KG1 (cell line): ENCODE data around the gene PHF21A.
"Not testable (repeated sequence)": the region's sequence is repeated elsewhere in the genome, so short reads cannot be mapped to it uniquely, and the experiment has no call there.

Source experiments
- DNase-seq: peaks from one replicate; lab custom pipeline; 2025; lab: John Stamatoyannopoulos, UW

PHF21A gene

GRCh38 chr11:46036009-46036408 lies 85.2 kb downstream of the PHF21A start:
- no peak for DNase-seq

GRCh38 chr11:46034041-46034440 lies 87.2 kb downstream of the PHF21A start:
- no peak for DNase-seq

DNA sequence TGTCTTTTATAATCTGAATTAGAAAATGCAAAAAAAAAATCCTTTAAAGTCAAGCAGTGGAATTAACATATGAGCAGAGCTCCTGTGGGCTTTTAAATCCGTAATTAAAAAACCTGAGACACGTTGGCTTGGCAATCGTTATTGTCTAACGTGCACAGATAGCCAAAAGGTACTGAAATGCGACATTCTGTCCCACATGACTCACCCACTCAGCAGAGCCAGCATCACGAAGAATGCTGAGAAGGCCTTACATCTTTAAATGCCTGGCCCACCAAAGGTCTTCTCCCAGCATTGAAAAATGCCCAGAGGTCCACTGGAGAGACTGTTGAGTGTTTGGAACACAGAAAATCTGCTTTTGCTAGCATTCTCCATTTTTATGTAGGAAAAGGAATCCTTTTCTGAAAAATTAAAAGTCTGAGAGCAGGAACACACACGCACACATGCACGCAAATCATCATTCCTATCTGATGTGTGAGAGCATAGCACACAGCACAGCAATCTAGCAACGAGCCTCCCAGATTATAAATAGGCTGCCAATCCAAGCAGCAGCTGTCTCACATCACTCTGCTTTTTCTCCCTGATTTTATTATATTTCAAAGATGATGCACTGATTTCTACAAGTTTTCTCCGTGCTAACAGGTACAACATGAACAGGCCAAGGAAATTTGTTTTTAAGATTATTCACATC lies 94.5 kb downstream of the PHF21A start:
- no peak for DNase-seq

- no peak for DNase-seq
Observed at GRCh38 chr11:46020084-46020599, 101.1 kb downstream of the PHF21A start.

DNA sequence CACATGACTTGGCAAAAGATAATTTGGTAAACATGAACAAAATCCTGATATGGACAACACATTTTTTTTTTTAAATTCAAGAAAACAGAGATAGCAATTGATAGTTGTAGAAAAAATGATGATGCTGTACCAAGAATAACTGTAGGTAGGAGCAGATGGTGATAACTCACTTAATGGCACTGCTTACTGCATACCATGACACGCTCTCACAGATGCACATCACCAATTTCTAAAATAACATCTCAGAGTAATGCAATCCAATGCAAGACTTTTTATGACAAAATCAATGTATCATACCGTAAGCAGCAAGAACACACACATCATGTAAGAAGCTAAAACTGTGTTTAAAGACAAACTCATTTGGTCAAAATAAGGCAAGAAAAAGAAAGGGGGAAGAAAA lies 102.6 kb downstream of the PHF21A start:
- DNase-seq: no peak

DNA sequence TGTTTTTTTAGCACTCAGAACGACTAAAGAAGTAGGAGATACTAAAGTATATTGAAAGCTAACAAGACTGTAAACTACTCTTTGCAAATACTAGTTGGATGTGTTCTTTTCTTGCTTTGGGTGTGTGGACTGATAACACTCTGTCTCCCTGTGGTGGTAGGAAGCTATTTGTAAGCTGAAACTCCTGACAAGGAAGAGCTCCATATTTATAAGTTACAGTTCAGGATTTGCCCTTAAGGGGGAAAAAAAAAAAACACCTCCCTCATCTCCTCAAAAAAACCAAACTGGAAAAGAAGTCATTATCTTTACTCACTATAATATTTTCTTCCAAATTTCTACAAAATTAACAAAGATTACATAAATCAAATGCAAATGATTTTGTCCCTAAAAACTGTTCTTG lies 103.9 kb downstream of the PHF21A start:
- no peak for DNase-seq

- DNase-seq: no peak
Observed at GRCh38 chr11:46015941-46016340, 105.3 kb downstream of the PHF21A start.

DNA sequence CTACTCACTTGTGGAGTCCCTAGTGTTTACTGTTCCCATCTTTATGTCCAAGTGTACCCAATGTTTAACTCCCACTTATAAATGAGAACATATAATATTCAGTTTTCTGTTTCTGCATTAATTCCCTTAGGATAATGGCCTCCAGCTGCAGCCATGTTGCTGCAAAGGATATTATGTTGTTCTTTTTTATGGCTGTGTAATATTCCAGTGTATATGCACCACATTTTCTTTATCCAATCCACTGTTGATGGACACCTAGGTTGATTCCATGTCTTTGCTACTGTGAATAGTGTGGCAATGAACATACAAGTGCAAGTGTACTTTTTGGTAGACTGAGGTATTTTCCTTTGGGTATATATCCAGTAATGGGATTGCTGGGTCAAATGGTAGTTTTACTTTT lies 107.1 kb downstream of the PHF21A start:
- not testable (repeated sequence) for DNase-seq

GRCh38 chr11:46012185-46012584 lies 109.1 kb downstream of the PHF21A start:
- DNase-seq: no peak

DNA sequence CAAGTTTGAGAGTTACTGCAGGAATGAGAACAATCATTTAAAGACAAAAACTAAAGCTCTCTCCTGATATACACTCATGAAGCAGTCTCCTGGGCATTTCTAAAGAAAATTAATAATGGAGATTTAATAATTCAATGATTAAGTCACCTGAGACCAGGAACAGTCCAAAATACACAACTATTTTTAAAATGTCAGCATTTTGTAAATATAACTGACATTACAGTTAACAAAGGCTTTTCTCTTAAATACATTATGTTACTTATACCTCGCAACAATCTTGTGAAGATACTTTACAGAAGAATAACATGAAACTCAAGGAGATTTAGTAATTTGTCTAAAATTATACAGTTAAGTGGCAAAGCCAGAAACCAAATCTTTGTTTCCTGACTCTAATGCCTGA lies 111.2 kb downstream of the PHF21A start:
- no peak for DNase-seq

- no peak for DNase-seq
Observed at GRCh38 chr11:46009647-46010046, 111.6 kb downstream of the PHF21A start.

DNA sequence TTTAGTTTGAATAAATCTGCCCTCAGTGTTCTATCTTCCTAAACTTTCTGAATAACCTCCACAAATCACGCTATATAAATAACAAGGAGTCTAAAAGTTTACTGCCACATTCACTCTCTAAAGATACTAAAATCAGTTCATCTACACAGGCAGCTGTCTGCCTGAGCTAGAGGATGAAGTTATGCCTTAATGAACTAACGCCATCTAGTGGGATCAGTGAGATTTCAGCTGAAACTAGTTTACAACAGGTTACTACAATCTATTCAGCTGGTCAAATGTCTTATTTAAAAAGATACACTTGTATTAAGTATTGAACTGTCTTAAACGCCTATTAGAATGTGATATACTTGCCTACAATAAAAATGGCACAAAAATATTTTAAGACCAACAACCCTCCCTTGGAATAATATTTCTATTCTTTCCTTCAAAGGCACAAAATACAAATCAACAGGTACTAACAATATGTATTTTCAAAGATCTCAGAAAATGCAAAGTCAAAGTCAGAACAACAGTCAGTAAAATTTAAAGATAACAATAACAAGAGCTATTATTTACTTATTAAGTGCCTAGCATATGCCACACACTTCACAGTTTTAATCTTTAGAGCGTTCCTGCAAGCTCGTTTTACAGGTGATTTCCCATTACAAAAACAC lies 114.7 kb downstream of the PHF21A start:
- DNase-seq: peak; percentile 24

DNA sequence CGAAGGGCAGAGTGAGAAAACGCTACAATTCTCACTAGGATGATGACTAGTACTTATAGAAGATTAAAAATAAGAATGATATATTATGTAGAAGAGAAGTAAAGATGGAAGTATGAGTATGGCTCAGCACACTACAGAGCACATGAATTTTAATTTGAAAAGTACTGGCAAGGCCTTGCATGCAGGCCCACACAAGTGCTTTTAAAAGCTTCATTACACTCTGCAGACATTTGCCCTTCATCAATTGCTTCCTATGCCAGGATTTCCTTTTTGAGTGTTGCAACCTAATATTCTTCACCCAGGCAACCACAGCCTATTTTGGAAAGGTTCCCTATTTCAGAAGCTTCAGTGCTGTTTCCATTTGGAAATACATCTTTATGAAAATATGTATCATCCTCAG lies 117.7 kb downstream of the PHF21A start:
- peak; percentile 20 for DNase-seq

DNA sequence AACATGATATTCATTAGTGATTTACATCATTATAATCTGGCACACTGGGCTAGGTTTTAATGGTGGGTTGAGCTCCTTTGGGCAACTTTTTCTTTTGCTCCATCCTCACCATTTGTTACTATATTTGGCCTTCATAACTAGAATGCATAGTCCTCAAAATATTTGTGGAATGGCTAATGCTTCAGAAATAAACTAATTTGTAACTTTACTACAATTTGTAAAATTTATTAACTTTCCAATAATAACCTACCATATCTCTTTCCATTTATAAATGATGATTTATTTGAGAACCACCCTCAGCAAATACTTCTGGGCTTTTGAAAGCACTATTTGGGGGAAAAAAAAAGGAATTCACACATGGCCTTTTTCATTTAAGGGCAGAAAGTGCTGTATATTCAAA lies 119.1 kb downstream of the PHF21A start:
- DNase-seq: no peak

DNA sequence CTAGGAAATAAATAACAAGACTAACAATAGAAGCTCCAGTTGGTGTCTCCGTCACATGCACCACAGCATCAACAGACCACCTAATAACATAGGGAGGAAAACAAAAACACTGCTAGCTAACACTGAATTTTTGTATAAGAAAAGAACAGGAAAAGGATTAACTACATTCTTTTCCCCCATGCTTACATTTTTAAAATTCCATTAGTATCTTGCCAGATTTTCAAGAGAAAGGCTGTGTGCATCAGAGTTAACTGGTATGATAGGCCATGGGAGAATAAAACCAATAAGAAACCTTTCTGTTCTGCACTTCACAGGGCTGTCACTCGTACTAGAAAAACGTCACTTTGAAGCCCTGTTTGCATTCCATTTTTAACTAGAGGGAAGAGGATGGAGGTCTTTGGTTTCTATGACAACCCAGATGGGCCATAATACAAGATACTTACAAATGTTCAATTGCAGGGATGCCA lies 119.8 kb downstream of the PHF21A start:
- DNase-seq: no peak

GRCh38 chr11:45997599-45997998 lies 123.7 kb downstream of the PHF21A start:
- no peak for DNase-seq

DNA sequence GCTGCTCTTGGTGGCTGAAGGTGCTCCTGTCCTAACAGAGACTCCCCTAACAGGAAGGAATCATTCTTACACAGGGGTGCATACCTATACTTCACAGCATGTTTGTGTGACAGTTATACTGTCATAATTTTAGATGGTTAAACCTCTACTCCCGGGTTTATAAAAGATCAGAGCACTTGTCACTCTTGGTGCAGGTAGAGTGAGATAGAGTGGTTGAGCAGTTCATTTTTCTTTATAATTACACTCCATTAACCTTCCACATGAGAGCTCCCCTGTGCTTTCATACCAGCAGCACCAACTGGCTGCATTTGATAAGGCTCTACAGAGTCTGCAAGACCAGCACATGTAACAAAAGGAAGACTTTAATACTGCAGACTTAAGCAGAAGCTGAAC lies 125.9 kb downstream of the PHF21A start:
- no peak for DNase-seq

DNA sequence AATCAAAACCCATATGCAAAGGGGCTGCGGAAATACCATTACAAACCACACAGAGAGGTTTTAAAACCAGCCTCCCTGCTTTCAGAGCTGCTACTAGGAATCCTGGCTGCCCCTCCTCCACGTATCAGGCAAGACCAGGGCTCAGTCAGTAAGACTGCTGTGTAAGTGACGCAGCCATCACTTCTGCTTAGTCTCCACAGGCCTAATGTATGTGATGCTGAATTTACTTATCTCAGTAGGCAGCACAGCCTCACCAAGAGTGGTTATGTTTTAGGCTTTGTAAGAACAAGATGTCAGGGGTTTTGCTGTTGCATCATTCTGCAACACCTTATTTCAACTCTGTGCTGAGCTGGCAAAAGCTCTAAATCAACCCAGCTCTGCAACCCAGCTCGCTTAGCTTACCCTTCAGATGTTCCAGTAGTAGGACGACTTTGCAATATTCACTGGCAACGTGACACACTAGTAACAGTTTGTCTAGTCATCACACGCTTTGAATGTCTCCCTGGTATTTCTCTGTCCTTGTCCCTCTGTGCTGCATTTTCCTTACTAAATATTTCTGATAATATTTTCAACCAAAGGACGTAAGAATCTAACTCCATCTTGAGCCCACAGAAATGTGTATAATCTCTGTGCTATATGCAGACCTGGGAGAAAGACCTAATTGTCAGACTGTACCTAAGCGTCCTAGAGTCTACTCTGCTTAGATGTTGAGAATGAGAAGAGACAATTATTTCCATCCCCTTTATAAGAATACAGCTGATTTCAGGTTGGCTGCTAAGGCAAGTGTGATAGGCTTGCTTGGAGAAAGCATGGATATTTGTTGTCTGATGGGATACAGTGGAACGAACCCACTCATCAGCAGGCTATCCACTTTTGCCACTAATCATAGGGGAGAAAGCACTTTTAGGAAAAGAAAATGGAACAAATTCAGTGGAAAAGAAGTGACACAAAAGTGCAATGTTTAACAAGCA lies 126.6 kb downstream of the PHF21A start:
- DNase-seq: no peak

DNA sequence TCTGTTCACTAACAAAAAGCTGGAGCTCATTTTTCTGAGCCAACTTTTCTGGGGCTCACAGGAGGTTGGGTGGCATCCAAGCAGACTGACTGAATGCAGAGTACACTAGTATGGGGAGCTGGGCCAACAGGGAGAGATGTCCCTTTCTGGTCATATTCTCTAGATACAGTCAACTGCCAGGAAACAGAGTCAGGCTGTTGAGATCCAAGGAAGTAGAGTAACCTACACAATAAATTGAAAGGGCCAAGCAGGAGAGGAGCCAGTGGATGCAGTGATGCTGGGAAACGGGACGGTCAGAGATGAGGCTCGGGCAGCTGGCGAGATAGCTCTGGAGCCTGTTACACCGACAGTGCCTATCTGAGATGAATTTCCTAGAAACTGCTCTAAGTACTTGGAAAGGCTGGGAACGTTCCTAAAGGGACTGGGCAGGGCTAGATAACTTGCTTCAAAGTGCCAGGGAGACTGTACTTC lies 127.7 kb downstream of the PHF21A start:
- no peak for DNase-seq

DNA sequence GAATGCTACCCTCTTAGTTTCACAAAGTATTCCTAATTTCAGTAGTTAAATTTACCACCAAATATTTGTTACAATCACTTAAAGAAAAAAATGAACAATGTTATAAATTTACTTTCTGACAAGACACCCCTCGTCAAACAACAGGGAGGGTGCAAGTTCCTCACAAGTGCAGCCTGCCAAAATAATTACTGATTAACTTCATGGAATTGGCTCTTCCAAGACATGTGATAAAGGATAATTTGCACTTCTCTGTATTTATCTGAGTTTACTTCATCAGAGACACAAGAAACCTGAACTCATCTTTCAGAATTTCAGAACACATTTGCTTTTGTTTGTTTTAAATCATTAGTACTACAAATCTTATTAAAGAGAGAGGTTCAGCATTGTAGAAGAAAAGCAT lies 132.3 kb downstream of the PHF21A start:
- DNase-seq: no peak

GRCh38 chr11:45985212-45985611 lies 136.0 kb downstream of the PHF21A start:
- no peak for DNase-seq

DNA sequence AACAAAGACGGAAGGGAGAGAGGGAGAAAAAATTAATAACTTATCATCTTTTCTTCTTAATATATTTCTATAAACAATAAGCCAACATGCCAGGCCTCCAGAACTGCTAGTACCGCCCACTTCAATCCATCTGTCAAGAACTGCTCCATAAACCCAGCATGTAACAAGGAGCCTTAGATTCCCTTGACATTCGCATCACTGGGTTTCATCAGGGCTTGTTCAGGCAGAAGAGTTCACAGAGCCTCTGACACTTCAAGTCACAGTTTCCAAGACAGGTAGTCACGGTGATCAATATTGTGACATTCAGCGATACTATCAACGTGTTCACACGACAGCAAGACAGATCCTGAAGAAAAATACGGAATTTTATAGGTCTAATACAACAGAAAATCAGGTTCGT lies 137.1 kb downstream of the PHF21A start:
- DNase-seq: no peak
